T follicular helper cell (primary cell): ENCODE measurements around the gene PDLIM3.

Source experiments
- DNase-seq: peaks from one replicate; pipeline ENCODE4 v3.0.0-alpha.2; 2020; ENCODE audit warnings: low read depth

The PDLIM3 gene

GRCh38 chr4:185471235-185472102 is 63.8 kb downstream of the PDLIM3 start, which contains the start of gene CCDC110:
CCDC110 (minus strand) TSS chr4:185471733; CDS start chr4:185471683, 50 bp downstream.
- peak; percentile 90 for DNase-seq

- no peak for DNase-seq
Observed at GRCh38 chr4:185470501-185471195, 64.7 kb downstream of the PDLIM3 start.

- no peak for DNase-seq
Observed at GRCh38 chr4:185469580-185470154, 65.6 kb downstream of the PDLIM3 start.

- no peak for DNase-seq
Observed at GRCh38 chr4:185468999-185469398, 66.3 kb downstream of the PDLIM3 start.

GRCh38 chr4:185467991-185468390 is 67.3 kb downstream of the PDLIM3 start:
- no peak for DNase-seq

GRCh38 chr4:185467101-185467500 is 68.2 kb downstream of the PDLIM3 start:
- no peak for DNase-seq

GRCh38 chr4:185465707-185466106 is 69.6 kb downstream of the PDLIM3 start:
- DNase-seq: no peak

GRCh38 chr4:185464887-185465286 is 70.4 kb downstream of the PDLIM3 start:
- DNase-seq: no peak

GRCh38 chr4:185464183-185464582 is 71.1 kb downstream of the PDLIM3 start:
- DNase-seq: no peak

- no peak for DNase-seq
Observed at GRCh38 chr4:185463541-185463940, 71.8 kb downstream of the PDLIM3 start.

- DNase-seq: no peak
Observed at GRCh38 chr4:185461565-185461964, 73.7 kb downstream of the PDLIM3 start.

- no peak for DNase-seq
Observed at GRCh38 chr4:185457136-185457535, 78.2 kb downstream of the PDLIM3 start.

- DNase-seq: no peak
Observed at GRCh38 chr4:185456131-185456530, 79.2 kb downstream of the PDLIM3 start.
